Measurements from ENCODE around the gene NFKBIZ.
"Not testable (repeated sequence)": the region's sequence is repeated elsewhere in the genome, so short reads cannot be mapped to it uniquely, and the experiment has no call there.

The NFKBIZ gene

DNA sequence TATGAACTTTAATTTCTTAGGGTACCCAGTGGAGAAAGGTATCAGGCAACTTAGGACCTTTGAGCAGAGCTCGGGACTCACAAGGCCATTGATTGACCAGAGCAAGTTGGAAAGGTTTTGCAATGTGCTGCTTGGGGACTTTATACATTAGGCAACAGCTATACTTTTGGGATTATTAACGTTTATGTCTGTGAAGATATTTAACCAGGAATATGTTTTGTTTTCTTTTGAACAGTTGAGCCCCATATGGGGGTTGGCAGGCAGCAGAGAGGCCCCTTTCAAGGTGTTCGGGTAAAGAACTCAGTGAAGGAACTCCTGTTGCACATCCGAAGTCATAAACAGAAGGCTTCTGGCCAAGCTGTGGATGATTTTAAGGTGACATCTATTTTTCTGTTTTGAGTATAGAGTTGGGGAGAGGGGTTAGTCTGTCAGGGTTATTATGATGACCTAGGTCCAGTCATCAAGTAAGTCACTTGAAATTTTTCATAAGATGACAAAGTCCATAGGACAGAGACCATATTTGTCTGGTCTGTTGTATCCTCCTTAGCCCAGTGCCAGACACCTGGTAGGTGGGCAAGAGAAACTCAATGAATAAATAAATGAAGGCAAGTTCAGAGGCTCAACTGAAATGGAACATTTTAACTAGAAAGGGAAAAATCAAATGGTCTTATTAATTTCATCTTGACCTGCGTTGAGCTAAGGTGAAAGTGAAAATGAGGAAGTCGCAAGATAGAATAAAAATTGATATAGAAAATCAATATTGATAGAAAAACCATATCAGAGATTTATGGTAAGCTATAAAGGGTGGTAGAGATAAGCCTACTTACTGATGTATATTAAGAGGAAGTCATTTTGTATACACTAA lies 2.8 kb downstream of the NFKBIZ start:
- DNase-seq: no peak

- DNase-seq: no peak
These were observed 3.9 kb downstream of the NFKBIZ start for GRCh38 chr3:101852983-101853840.

DNA sequence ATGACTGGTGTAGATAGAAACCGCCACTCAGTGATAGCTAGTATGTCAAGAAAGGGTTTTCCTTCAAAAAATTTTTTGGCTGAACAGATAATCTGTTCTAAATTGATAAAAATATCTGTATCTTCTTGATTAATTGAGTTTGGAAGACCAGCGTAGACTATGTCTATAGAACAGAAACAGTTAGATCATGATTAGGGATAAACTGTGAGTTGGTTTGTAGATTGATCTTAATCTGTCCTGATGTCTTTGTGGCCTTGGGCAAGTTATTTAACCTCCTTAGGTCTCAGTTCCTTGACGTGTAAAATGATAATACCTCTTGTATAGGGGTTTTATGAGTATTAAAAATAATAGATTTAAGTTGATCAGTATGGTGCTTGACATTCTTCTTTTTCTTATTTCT lies 4.7 kb downstream of the NFKBIZ start:
- DNase-seq: no peak

DNA sequence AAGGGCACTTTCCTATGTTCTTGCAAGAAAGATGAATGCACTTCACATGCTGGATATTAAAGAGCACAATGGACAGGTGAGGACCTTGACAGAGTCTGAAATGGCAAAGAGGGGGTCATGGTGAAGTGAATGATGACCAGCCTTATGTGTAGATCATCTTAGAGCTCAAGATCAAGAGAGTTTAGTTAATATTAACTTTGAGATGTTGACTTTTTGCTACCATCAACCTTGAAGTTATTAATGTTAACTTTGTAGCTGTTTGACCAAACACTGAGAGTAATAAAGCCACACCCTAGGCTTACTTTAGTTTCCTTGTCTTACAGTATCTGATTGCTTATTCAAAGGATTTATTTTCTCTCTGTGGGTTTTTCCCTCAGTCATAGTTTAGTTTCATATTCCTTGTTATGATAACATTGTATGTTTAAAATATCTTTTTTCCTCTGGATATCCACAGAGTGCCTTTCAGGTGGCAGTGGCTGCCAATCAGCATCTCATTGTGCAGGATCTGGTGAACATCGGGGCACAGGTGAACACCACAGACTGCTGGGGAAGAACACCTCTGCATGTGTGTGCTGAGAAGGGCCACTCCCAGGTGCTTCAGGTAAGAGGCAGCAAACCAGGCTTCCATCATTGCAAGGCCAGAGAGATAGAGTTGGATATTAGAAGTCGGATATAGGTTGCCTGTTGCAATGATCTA lies 5.4 kb downstream of the NFKBIZ start:
- DNase-seq: peak in 1 of 6 experiments; percentile 15

- no peak for DNase-seq
These were observed 8.0 kb downstream of the NFKBIZ start for GRCh38 chr3:101857301-101857741.

DNA sequence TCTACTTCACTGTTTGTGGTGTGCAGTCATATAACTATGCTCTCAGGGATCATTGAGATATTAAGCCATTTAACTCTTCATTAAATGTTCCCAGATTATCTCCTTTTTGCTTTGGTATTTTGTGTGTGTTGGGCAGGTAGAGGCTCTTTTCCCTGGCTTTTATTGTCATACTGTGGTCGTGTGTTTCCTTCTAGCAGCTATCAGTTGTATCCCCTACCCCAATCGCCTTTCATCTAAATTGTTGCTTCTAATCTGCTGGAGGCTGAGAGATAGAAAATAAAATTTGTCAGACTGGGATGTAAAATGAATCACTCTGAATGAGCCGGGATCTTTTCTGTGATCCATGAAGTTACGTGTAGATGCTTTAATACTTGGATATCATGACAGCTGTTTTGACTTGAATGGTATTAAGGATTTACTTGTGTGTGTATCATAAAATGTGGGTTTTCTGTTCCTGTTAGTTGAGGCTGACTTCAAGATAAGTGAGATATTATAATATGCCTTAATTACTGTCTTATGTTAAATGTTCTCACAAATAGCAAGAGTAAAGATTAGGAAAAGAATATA lies 9.2 kb downstream of the NFKBIZ start:
- DNase-seq: no peak

- no peak for DNase-seq
These were observed 10.7 kb downstream of the NFKBIZ start for GRCh38 chr3:101859882-101860448.

- DNase-seq: no peak
These were observed 12.0 kb downstream of the NFKBIZ start for GRCh38 chr3:101861212-101861788.

DNA sequence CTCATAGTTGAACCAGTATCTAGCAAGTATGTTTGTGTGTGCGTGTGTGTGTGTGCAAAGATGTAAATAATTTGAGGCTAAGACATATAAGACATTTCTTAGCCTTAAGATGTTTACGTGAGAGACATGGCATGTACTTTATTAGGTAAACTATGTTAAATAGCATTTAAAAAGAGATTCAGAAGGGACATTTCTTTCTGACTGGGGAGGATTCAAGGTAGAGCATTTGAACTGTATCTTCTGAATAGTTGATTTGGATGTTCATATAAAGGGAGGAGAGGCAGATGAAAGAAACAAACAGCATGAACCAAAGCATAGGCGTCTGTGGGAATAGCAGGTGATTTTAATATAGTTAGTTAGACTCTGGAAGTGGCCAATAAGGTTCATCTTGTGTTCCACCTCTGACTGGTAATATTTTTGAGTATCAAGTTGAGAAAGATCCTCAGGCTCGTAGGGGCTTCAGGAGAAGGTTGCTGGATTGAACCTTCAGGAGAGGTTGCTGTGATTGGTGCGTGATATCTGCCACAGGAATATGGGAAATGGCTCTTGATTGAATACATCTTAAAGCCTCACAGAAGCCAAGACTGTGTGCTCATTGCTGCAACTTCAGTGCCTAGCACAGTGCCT lies 12.6 kb downstream of the NFKBIZ start:
- DNase-seq: peak in 2 of 6 experiments; percentile 36 to 40

GRCh38 chr3:101862416-101863165 lies 13.3 kb downstream of the NFKBIZ start:
- peak in 1 of 6 experiments; percentile 30 for DNase-seq

DNA sequence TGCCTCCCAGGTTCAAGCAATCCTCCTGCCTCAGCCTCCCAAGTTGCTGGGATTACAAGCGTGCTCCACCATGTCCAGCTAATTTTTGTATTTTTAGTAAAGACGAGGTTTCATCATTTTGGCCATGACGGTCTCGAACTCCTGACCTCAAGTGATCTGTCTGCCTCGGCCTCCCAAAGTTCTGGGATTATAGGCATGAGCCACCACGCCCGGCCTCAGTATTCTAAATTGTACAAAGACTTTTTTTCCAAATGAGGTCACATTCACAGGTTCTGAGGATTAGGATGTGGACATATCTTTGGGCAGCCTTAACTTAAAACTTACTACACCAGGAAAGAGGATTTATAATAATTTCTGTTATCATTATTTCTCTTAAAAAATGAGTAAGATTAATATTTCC lies 15.6 kb downstream of the NFKBIZ start:
- DNase-seq: not testable (repeated sequence)

DNA sequence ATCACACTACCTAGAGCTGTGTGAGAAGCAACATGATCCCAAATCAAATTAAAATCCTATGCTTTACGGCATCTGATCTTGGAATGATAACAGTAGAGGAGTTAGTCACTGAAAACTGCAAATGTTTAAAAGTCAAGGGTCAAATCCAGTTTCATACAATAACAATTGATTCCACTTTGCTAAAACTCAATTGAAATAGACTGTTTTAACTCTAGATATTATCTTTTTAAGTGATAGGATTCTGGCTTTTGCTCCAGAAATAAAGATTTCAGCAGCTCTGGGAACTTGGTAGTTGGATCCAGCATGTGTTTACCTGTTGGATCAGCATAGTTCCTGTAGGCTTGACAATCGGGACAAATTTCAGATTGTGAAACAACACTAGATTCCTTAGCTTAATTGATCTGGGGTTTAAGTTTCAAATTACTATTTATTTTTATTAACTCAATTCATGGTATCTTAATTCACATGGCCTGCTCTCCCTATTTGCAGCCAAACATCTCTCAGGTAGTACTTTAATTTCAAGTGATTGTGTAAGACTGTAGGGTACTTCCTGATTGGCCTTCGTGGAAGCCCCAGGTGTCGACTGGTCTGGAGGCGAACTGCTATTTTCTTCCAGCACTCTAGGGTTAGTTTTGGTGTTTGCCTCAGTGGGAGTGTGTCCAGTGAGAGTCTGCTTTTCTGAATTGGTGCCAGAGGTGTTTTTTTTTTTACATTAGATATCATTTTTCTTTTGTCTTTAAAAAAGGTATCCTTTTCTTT lies 16.6 kb downstream of the NFKBIZ start:
- no peak for DNase-seq

GRCh38 chr3:101867511-101867910 lies 18.2 kb downstream of the NFKBIZ start:
- DNase-seq: no peak

GRCh38 chr3:101867996-101868395 lies 18.7 kb downstream of the NFKBIZ start:
- no peak for DNase-seq

GRCh38 chr3:101868534-101869464 lies 19.5 kb downstream of the NFKBIZ start:
- no peak for DNase-seq

DNA sequence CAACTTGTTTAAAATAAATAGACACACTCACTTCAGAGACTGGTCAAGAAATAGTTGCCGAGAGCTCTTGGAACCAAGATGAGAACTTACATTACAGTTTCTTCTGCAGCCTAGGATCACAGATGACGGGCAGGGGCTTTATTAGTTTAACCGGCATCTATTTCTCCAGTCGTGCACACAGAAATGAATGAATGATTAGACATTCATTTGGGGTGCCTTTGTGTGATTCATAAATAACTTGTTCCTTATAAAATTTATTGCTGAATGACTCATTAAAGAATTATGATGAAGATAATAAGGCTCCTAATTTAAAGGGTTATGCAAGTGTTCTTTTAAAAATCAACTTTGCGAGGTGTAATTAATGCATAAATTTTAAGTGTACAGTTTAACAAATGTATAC lies 20.8 kb downstream of the NFKBIZ start:
- DNase-seq: no peak

- no peak for DNase-seq
These were observed 24.3 kb downstream of the NFKBIZ start for GRCh38 chr3:101873619-101874018.

DNA sequence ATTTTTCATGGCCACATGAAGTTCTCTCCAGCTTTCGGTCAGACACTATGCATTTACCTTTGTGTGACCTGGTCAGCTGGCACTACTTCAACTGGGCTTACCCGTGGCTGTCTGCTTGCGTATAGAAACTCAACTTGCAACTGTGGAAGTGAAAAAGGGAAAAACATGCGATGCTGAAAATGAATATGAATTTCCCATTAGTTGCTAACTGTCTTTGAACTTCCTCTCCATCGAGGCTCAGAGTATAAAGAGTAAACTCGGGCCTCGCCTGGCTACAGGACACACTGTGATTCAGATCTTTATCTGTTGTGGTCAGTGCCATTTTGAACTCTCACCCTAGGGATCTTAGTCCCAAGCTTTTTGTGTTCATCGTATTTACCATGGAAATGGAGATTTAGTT lies 26.8 kb downstream of the NFKBIZ start:
- DNase-seq: no peak

DNA sequence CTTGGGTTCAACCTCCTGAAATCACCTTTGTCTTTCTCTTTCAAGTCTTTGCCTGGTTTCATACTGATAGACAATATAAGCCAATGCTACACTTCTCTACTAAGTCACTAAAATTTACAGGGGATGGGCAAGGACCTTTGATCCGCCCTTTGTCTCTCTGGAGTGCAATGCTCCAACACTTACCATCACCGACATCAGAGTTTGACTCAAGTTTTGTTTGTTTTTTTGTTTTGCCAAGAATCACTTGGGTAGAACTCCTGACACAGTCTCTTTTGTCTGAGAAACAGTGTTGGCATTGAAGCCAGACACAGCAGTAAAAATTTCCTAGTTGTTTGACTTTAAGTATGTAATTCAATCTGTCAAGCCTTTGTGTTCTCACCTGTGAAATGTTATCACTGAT lies 29.3 kb downstream of the NFKBIZ start:
- no peak for DNase-seq
